ENCODE results near the gene TPST2. TPM values are rescaled to one million over a fixed set of nuclear protein-coding genes. Genes with fewer than 3 reads are reported as not detected.

Gene TPST2
- total RNA-seq, 4 donors from 2014 or later: 99.2 to 154 (median 121) TPM

GRCh38 chr22:26584010-26584409 is 5.9 kb downstream of the TPST2 start:
- intact Hi-C loops (cut with DNase I): loop anchor here (10.0 kb wide), 1 partner anchor 99 kb away; the partner anchor contains the start of genes HPS4 and SRRD
- 66 to 67% methylated on average over 4 of the region's 4 CpGs for WGBS, 2 donors
- no peak for DNase-seq
- H3K27ac ChIP-seq: peak overlapping the region; percentile 1 to 54 (median 46)
- peaks cover 0 to 6% of the 10 kb centered on the region in 2 donors for H3K36me3 ChIP-seq
- H3K27me3 ChIP-seq: no peaks in the 10 kb centered on the region
- H3K9me3 ChIP-seq: no peaks in the 10 kb centered on the region
- TF ChIP-seq CTCF (IDR thresholded peaks at IDR 0.05): no peak
- TF ChIP-seq POLR2A (IDR thresholded peaks at IDR 0.05): no peak
- peaks cover 36 to 52% of the 10 kb centered on the region in 2 donors for H3K4me1 ChIP-seq
- no peak overlapping the region for H3K4me3 ChIP-seq (replicated peaks in 1 of 3)

- intact Hi-C loops (cut with DNase I): loop anchor here (10.0 kb wide), 1 partner anchor 97 kb away; the partner anchor contains the start of genes HPS4 and SRRD
- no peaks in the 10 kb centered on the region for H3K27me3 ChIP-seq
- H3K27ac ChIP-seq: no peak overlapping the region
- H3K4me3 ChIP-seq (replicated peaks in 1 of 3): no peak overlapping the region
- no peak for DNase-seq
- H3K9me3 ChIP-seq: no peaks in the 10 kb centered on the region
- no peak for TF ChIP-seq POLR2A (IDR thresholded peaks at IDR 0.05)
- TF ChIP-seq CTCF (IDR thresholded peaks at IDR 0.05): no peak
- peaks cover 31 to 39% of the 10 kb centered on the region in 2 donors for H3K4me1 ChIP-seq
- 95 to 98% methylated on average over 8 of the region's 8 CpGs for WGBS, 2 donors
- H3K36me3 ChIP-seq: peaks cover 0 to 6% of the 10 kb centered on the region in 2 donors
Measured at GRCh38 chr22:26581633-26582168, 8.2 kb downstream of the TPST2 start.

- DNase-seq: no peak
- Histone ChIP-seq H3K4me1 (peaks cover 24 to 37% of the 10 kb centered on the region in 2 donors), H3K9me3 (no peaks in the 10 kb centered on the region), H3K4me3 (replicated peaks in 1 of 3) (no peak overlapping the region), H3K27ac (no peak overlapping the region), H3K27me3 (no peaks in the 10 kb centered on the region), H3K36me3 (peaks cover 0 to 6% of the 10 kb centered on the region in 2 donors)
- WGBS, 2 donors: 44 to 75% methylated on average over 1 of the region's 1 CpG
- TF ChIP-seq CTCF (IDR thresholded peaks at IDR 0.05) (no peak), POLR2A (IDR thresholded peaks at IDR 0.05) (no peak)
- intact Hi-C loops (cut with DNase I): loop anchor here (10.0 kb wide), 1 partner anchor 96 kb away; the partner anchor contains the start of genes HPS4 and SRRD
Measured at GRCh38 chr22:26581026-26581425, 8.9 kb downstream of the TPST2 start.

- TF ChIP-seq POLR2A (IDR thresholded peaks at IDR 0.05) (no peak), CTCF (IDR thresholded peaks at IDR 0.05) (no peak)
Measured at GRCh38 chr22:26580240-26580962, 9.5 kb downstream of the TPST2 start.

More at GRCh38 chr22:26580240-26580962, 9.5 kb downstream of the TPST2 start:
- H3K4me1 ChIP-seq: peaks cover 18 to 32% of the 10 kb centered on the region in 2 donors
- H3K9me3 ChIP-seq: no peaks in the 10 kb centered on the region
- DNase-seq: no peak
- WGBS, 2 donors: 75 to 84% methylated on average over 13 of the region's 13 CpGs
- H3K4me3 ChIP-seq (replicated peaks in 1 of 3): no peak overlapping the region
- intact Hi-C loops (cut with DNase I): loop anchor here (10.0 kb wide), 1 partner anchor 96 kb away; the partner anchor contains the start of genes HPS4 and SRRD
- H3K36me3 ChIP-seq: peaks cover 0 to 6% of the 10 kb centered on the region in 2 donors
- H3K27ac ChIP-seq: no peak overlapping the region
- H3K27me3 ChIP-seq: no peaks in the 10 kb centered on the region
